Sigmoid colon (tissue), 4 donors: ENCODE results near the gene ZYG11B.

ENCODE experiments used
- CTCF ChIP-seq, 4 experiments: fragments of 450-650 bp in 3 of 4; fragments of 200-600 bp in 1 of 4; IDR thresholded peaks; one replicate each; pipeline ENCODE4 v1.5.1; 2016 to 2019; ENCODE audit warnings: antibody characterized with exemption in 4 of 4, mild to moderate bottlenecking in 3 of 4, moderate library complexity in 2 of 4
- POLR2A ChIP-seq, 2 donors: fragments of 450-650 bp; IDR thresholded peaks; one replicate each; pipeline ENCODE4 v1.6.1; 2016; ENCODE audit warnings: antibody characterized with exemption in 2 of 2, mild to moderate bottlenecking in 2 of 2, moderate library complexity in 2 of 2
- POLR2AphosphoS5 ChIP-seq, 4 donors: sonication (generic); formaldehyde crosslinking; IDR thresholded peaks; one replicate each; pipeline ENCODE4 v1.6.1; 2017; ENCODE audit warnings: antibody characterized with exemption in 4 of 4

GRCh38 chr1:52862666-52863458 lies 136.6 kb downstream of the ZYG11B start:
- TF ChIP-seq CTCF (IDR thresholded peaks at IDR 0.05) (no peak), POLR2AphosphoS5 (IDR thresholded peaks at IDR 0.05) (no peak), POLR2A (IDR thresholded peaks at IDR 0.05) (no peak)
